HPDE6-E6E7 (cell line): ENCODE results near the gene RAB31.

Experiments used
- DNase-seq: peaks from one replicate; pipeline ENCODE4 v3.0.0; 2011; ENCODE audit warnings: missing footprints; ENCODE audit errors: extremely low spot score

RAB31 gene

DNA sequence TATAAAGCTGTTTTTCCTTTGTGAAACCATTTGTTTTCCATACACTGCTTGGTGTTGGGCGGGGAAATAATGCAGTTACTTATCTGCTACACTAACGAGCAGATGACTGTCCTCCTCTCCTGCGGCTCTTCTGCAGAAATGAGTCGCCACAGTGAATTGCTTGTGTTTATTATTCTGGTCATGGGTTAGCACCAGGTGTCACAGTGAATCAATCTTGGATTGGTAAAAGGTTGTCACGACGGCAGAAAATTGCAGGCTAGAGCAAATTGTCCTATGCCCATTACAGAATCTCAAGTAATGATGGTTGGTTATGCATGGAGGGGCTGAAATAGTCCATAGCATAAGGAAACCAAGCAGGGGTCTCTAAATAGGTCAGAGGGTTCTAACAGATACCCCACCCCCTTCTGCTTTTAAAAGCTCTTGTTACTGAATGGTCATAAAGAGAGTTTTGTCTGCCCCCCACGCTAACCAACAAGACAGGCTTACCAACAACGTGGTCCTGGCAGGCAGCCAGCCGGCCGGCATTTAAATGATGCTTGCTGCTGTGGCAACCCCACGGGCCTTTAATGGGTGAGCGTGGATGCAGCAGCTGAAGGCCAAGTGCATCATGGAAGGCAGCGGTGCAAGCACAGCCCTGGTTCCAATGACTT is 29.5 kb downstream of the RAB31 start:
- no peak for DNase-seq

DNA sequence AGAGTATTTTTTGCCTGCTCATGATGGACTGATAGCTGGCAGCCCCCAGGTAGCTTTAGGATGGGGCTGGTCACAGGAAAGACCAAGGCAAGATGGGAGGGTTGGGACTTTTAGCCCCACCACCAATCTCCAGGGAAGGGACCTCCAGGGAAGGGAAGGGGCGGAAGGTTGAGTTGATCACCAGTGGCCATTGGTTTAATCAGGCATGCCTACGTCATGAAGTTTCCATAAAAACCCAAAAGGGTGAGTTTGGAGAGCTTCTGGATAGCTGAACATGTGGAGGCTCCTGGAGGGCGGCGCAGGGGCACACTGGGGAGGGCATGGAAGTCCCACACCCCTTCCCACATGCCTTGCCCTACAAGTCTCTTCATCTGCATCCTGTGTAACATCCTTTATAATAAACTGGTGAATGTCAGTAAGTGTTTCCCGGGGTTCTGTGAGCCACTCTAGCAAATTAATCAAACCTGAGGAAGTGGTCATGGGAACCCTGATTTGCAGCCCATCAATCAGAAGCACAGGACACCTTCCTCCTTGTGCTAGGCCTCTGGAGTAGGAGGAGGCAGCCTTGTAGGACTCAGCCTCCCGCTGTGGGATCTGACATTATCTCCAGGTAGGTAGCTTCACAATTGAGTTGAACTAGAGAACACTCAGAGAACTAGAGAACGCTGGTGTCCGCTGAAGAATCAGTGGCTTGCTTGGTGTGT is 30.3 kb downstream of the RAB31 start:
- DNase-seq: no peak

DNA sequence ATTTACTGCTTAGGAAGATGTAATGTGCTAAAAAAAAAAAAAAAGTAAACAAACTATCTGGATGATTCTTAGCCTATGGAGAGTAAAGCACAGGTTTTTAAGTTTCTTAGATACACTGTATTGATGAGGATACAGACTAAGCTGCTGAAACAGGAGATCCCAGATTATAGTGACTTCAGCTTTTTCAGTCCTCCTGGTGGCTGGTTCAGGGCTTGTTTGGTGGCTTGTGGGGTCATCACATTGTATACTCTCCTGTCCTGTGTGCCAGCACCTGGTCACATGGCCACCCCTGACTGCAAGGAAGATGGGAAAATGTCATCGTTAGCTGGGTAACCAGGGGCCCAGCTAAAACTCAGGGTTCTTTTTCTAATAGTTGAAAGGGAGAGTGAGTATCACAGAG is 31.4 kb downstream of the RAB31 start:
- no peak for DNase-seq

DNA sequence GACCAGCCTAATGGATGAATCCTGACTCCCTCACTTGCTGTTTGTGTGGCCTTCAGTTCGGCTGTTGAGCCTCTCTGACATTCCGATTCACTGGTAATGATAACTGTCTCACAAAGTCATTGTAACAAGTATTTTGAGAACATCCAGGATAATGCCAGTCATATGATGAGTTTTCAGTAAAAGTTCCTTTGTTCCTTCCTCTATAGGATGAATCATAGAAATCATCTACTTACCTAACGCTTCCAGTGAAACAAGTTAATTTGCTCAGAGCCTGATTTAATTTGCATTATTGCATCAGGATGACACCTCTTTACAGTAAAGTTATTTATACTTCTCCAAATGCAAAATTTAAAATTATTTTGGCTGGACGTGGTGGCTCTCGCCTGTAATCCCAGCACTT is 32.0 kb downstream of the RAB31 start:
- no peak for DNase-seq

DNA sequence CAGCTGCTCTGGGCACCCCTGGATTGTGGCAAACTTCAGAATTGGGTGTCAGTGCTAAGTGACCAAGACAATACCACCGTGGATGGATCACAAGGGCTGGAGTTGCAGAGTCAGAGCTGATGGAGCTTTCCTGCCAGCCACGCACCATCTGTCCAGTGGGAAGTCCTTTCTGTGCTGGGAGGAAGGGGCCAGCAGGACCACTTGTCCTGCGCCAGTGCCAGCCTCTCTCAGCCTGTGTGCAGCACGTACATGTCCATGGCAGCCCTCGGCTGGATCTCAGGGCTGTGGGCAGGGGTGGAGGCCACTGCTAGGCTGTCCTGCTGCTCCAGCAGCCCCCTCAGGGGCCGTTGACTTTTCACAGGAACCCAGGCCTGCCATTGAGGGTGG is 33.3 kb downstream of the RAB31 start:
- DNase-seq: no peak

DNA sequence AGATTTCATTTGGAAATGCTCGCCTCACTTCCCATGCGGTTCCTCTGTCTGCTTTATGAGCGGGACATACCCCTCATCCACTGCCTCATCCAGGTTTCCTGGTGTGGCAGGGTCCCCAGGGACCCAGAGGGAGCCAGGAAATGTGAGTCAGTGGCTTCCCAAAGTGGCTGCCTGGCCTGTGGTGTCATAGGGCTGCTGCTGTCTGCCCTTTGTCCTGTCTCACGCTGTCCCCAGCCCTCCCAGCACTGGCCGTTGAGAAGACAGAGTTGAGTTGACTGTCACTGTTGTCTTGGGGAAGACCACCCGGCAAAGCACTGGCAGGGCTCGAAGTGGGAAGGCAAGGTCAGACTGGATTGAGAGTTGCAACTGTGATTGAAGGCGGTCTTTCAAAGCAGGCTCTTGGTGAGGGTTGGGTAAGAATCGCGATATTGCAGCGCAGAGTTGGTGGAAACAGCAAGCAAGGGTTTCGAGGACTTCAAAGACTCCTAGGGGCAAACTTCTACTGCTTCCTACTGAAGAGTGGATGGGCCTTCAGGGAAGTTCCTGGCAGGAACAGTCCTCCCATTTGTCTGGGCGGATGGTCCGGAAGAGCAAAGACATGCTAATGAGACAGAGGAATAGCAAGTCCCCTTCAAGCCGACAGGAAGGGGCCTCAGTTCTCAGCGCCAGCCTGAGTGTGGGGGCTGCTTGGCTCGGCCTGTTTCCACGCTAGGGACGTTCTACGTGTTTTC is 33.9 kb downstream of the RAB31 start:
- DNase-seq: no peak

DNA sequence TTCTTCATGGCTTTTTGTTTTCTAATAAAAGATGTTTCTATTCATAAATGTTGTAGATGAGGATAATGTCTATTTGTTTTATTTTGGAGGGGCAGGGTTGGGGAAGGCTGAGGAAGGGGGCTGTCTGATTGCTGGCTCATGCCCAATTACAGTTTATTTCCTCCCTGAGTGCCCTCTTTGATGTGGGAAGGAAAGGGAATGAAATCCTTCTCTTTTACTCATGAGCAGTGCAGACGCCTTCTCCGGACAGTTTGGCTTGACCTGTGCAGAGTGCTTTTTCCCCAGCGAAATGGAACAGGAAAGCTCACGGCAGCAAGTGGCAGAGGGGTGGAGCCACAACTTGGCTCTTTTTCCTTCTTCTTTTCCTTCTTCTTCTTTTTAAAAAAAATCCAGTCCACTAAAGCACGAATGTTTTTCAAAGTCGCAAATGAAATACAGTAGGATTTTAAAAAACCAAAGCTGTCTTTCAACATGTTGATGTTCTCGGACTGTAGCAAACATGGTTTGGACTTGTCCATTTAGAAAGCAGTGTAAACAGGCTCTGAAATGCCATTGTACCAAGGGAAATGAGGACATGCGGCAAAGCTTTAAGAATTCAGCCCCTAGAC is 34.5 kb downstream of the RAB31 start:
- no peak for DNase-seq

DNA sequence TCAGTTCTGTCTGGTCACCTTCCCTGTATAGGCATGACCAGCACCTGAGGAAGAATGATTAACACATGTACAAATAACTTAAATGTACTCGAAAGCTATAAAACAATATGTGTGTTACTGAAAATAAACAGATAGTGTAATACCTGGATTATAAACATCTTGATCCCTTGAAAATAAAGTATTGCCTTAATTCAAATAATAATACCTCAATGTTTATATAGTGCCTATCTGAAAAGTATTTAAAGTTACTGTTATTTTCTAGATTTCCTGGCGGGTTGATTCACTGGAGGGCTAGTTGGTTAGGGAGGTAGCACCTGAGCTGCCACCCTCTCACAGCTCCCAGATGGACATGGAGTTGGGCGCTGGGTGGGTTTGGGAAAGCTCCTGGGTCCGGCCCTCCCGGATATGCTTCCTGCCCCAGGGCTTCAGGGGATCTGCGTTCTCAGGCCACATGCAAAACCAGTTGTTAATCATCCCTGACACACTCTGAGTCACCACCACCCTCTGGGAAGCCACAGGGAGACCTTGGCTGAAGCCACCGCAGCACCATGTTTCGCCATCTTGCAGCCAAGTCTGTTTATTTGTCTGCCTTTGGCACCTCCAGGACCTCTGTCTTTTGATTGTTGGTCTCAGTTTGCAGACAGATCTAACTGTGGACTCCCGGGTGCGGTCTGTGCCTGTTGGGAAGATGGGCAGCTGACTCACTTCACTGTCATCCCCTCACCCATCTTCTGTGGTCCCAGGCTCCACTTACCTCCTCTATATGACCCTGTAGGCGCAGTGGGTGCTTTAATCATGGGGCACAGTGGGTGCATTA is 35.3 kb downstream of the RAB31 start:
- peak; percentile 94 for DNase-seq

DNA sequence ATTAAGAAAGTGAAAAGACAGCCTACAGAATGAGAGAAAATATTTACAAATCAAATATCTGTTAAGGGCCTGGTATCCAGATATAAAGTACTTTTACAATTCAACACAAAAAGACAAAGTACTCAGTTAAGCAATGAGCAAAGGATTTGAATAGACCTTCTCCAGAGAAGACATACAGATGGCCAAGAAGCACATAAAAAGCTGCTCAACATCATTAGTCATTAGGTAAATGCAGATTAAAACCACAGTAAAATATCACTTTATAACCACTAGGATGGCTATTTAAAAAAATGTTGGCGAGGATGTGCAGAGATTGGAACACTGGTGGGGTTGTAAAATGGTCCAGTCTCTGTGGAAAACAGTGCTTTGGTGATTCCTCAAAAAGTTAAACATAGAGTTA is 38.9 kb downstream of the RAB31 start:
- DNase-seq: no peak

DNA sequence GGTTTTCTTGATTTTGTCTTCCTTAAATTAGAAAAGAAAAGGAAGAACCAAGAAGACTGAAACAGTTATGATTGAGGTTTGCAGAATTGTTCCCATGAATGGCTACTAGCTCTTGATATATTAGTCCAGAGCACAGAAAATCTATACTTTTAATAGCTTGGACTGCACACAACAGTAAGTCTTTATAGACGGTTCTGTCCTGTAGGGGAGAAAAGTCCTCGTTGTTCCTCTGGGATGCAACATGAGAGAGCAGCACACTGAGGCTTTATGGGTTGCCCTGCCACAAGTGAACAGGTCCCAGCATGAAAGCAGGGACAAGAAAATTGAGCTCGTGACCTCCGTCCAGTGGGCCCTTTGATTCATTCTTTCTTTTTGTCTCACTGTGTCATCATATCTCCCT is 41.5 kb downstream of the RAB31 start:
- no peak for DNase-seq

DNA sequence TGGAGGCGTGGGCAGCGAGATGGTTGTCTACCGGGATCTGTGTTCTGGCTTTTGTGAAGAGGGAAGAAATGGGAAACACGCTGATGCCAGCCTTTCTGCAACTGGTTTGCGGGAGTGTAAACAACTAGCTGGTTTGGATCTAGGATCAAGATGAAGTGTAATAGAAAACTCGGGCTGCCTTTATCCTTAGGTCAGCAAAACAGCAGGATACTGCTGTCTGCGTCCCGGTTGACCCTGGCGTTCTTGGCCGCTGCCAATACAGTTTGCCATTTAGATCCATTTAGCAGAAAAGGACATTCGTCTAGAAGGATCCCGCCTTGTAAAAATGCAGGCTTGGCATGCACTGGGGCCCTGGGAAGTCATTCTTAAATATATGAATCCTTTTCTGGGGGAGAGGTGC is 42.0 kb downstream of the RAB31 start:
- no peak for DNase-seq

DNA sequence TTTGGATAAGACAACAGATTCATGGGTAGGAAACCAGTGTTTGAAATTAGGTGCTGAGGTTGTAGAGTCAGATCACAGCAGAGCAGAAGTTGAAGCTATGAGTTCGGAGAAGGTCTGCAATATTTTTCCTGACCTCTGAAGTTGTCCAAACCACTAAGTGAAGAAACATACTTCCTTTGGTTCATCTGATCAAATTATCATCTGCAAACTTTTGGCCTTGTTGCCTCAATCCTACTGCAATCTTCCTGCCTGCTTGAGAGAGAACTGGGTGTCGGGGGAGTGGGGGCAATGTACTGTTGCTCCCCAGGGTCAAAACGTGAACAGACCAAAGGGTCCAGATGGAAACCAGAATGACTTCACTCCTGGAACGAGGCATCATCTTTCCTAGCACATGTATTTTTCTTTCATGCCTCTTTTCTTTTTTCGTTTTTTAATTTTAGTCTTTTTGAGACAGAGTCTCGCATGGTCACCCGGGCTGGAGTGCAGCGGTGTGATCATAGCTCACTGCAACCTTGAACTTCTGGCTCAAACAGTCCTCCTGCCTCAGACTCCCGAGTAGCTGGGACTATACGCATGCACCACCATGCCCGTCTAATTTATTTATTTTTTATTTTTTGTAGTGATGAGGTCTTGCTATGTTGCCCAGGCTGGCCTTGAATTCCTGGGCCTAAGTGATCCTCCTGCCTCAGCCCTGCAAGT is 42.7 kb downstream of the RAB31 start:
- no peak for DNase-seq

DNA sequence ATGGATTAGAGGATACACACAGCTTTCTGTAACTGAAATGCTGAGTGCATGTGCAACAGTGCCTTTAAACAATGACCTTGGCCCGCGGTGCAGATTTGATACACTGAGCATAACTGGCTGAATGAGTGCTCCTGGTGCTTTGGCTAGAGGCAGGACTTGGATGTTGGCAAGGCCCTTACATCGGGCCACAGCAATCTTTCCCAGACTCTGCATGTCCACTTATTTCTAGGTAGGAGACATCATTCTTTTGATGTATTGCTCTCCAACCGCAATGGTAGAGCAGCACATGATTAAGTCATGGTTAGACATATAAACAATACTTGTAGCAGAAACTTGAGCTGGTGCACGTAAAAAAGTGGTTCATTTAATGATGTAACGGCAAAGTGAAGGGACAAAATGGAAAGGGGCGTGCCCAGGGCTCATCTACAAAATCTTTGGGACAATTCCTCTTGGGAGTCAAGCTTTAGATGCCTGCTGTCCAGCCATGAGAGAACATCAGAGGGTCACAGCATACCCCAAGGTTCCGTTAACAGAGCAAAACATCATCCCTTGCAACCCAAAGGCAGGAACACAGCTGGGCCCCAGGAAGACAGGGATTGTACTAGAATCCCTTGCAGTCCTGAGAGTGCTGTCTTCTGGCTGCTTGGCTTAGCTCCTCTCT is 43.4 kb downstream of the RAB31 start:
- no peak for DNase-seq

DNA sequence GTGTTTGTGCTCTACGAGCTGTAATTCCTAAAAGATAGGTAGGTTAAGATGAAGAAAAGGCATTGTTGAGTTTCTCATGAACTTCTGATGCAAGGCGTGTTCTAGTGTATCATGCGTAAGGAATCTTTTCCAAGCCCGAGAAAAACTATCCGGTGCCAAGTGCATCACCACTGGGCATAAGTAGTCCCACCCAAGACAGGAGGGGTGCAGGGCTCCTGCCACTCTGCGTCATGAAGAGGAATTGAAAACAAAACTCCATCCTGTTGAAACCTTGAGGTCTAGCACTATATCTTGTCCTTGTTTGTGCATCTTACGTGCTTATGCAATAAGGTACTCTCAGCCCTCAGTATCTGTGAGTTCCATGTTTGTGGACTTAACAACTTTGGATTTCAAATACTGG is 45.7 kb downstream of the RAB31 start:
- no peak for DNase-seq

DNA sequence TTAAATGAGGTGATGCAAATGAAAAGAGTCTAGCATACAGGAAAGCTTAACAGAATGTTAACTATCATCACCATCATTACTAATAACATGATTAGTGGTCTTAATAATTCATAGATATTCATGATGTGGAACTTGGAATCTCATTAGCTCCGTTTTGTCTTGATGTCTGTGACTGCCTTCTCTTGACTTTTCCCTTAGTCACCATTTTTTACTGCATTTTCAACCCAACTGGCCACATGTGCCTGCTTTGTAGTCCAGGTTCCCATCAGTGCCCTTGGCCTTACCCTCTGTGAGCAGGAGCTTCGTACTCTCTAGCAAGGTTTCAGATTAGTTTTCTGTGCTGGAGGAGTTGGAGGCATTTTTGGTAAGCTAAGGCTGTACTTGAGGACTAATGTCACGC is 47.0 kb downstream of the RAB31 start:
- no peak for DNase-seq

DNA sequence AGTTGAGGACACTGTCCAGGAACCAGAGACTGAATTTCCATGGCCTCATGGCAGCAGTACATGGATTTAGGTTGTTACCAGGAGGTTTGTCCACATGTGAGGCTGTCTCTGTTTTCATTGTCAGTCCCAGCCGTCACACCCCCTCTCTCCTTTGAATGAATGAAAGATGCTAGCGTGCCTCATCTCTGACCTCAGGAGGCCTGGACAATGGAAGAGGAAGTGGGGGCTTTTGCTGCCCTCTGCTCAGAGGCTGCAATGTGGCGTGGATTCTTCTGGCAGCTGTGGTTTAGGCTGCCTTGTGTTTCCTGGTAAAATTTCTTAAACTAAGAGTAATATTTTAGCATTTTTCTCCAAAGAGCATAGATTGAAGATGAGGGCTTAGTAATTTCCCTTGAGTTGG is 47.5 kb downstream of the RAB31 start:
- DNase-seq: no peak

DNA sequence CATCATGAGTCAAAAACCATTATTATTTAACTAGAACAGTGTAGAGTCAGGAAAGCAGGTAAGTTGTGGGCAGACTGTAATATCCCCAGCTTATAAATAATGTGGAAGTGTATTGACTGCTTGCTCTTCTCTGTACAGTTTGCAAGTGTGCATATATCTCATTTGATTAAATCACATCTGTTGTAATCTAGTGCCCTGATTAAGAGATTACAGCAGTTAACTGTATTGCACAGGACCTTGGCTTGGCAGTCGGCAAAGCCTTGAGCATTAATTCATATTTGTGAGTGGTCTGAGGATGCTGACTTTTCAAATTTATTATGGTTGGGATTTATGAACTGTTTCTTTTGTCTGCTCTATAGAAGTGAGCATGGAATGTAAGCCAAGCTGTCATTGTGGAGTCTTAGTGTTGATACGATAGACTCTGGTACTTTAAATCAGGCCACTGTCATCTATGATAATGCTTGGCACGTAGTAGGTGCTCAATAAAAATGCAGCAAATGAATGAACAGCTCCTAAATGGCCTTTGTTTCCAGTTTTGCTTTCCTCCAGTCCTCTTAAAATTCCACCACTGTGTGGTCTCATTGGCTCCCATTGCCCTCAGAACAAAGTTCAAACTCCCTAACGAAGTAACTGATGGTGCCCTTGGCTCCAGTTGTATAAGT is 48.3 kb downstream of the RAB31 start:
- DNase-seq: no peak

DNA sequence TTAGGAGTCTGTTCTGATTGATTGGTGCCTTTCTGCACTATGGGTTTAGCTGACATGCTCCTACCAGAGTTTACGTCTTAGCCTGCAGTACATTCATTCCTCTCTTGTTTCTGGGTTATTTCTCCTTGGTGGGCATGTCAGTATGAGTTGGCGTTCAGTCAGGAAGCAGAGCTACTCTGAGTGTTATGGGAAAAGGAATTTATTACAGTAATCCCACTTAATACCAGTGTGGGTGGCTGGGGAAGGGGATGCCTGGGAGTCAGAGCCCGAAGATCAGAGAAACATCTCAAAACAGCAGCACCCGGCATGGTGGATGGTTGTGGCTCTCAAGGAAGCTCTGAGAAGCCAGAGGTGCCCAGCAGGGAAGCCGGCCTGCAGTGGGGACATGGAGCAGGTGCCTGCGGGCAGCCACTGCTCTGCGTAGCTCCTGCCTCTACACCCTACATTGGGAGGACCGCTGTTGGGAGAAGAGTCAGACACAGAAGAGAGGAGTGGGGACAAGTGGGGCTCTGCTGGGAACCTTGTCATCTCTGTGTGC is 48.9 kb downstream of the RAB31 start:
- no peak for DNase-seq

DNA sequence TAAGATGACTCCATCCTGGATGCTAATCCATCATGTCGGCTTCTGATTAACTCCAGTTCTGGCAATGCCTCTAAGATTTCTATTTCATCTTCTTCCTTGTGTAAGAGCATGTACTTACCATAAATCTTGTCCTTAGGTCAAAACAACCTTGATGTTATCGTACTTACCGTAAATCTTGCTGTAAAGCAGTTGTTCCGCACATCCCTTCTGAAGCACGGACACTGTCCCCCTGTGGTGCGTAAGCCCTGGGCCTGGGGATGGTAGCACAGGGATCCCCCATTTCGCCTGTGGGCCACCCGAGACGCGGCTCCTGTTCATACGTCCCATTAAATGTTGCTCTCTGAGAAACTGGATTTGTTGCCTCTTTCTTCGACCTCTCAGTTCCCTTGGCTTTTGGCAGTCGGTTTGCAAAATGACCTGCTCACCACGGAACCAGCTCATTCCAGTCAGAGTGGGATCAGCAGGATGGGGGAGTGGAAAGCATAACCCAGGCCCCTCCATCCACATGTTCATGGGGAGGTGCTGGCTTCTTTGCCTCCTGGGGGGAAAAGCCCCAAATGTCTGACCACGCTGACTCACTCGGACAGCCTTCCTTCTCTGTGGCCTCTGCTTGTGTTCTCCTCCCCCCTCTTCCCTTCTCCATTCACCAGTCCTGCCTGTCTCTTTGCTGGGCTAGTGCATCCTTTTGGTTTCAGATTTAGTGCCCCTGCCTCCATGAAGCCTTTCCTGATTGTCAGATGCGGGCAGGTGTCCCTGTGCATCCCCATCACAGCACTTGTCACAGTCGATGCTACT is 49.9 kb downstream of the RAB31 start:
- no peak for DNase-seq
